OCI-LY7 (cell line): Measurements from ENCODE around the gene PCGF5.

ENCODE experiments used
- EZH2phosphoT487 ChIP-seq: fragments of 200-600 bp; sonication (generic); IDR thresholded peaks from 2 replicates; pipeline ENCODE4 v1.6.1; 2018; ENCODE audit warnings: low read depth, borderline replicate concordance, mild to moderate bottlenecking, mixed run types, antibody characterized with exemption, low read length, moderate library complexity, mixed read lengths
- TF ChIP-seq, protein P1 (sequence below): fragments of 200-600 bp; sonication (generic); conservative IDR thresholded peaks from 2 replicates; pipeline ENCODE4 v1.5.1; 2014; ENCODE audit warnings: mild to moderate bottlenecking, antibody characterized with exemption, low read length, moderate library complexity, mixed read lengths

DNA sequence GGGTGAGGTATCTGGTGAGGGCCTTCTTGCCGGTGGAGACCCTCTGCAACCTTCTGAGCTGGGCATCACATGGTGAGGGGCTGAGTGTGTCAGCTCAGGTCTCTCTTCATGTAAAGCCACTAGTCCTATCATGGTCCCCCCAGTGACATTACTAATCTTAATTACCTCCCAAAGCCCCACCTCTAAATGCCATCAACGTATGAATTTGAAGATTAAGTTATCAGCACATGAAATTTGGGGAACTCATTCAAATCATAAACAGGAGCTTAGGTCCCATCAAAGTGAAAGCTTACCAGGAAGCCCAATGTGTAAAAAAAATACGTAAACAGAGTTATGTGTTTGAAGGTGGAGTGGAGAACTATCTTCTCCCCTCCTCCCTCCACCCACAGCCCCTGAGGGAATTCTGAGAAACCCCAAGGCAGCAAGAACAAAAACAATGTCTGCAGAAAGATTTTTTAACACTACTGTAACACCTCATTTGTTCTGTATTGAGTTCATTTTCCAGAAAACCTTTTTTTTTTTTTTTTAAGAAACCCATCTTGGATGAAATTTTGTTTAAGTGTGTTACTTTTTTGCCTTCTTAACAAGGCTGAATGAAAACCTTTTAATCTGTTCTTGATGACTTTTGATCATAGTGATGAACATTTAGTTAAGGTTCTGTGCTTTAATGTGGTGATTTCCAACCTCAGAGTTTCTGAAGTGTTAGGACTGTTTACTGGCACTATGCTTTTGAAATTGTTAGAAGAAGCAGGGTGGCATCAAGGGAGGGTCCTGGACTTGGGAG, 19.1 kb upstream of the PCGF5 start:
- TF ChIP-seq, protein P1, sequence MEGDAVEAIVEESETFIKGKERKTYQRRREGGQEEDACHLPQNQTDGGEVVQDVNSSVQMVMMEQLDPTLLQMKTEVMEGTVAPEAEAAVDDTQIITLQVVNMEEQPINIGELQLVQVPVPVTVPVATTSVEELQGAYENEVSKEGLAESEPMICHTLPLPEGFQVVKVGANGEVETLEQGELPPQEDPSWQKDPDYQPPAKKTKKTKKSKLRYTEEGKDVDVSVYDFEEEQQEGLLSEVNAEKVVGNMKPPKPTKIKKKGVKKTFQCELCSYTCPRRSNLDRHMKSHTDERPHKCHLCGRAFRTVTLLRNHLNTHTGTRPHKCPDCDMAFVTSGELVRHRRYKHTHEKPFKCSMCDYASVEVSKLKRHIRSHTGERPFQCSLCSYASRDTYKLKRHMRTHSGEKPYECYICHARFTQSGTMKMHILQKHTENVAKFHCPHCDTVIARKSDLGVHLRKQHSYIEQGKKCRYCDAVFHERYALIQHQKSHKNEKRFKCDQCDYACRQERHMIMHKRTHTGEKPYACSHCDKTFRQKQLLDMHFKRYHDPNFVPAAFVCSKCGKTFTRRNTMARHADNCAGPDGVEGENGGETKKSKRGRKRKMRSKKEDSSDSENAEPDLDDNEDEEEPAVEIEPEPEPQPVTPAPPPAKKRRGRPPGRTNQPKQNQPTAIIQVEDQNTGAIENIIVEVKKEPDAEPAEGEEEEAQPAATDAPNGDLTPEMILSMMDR = no peak
- TF ChIP-seq EZH2phosphoT487 = no peak
